IMR-90 (cell line): ENCODE measurements around the gene SLC28A3. TPM values are rescaled to one million over a fixed set of nuclear protein-coding genes. Genes with fewer than 3 reads are reported as not detected.

Experiments used
- ATAC-seq: fragments of 200-7000 bp; cut with Tn5 transposase; 2 replicates; pipeline ENCODE4 v1.9.1; 2020; ENCODE audit warnings: low read depth, mild to moderate bottlenecking, moderate library complexity
- BruUV-seq: library from RNA; stranded (reverse); fragments of 400-500 nt; replicated peaks from 2 replicates; lab custom pipeline; 2021; lab: Mats Ljungman, UMichigan
- CTCF ChIA-PET: fragments of 300-600 bp; formaldehyde crosslinking; extraction: SDS; loops from one replicate; lab custom pipeline; 2021; ENCODE audit warnings: antibody characterized with exemption; lab: Yijun Ruan, JAX
- POLR2A ChIA-PET: fragments of 300-600 bp; sonication (Branson Sonifier 250); formaldehyde crosslinking; loops from one replicate; lab custom pipeline; 2022; ENCODE audit warnings: antibody characterized with exemption; ENCODE audit not compliant: unreplicated experiment; lab: Charles Lee
- DNase-seq: peaks from one replicate; pipeline ENCODE4 v3.0.0; 2013
- H2AFZ ChIP-seq: replicated peaks from 2 replicates; pipeline ENCODE3; 2013; ENCODE audit warnings: low read length, mild to moderate bottlenecking; ENCODE audit not compliant: poor library complexity
- H2AK5ac ChIP-seq: 2 replicates; pipeline ENCODE4 v1.6.1; 2013; ENCODE audit warnings: low read depth, low read length, inconsistent platforms
- H2AK9ac ChIP-seq: replicated peaks from 2 replicates; pipeline ENCODE3; 2013; ENCODE audit warnings: mild to moderate bottlenecking, low read depth, low read length, moderate library complexity; ENCODE audit not compliant: poor library complexity
- H2BK120ac ChIP-seq: 2 replicates; pipeline ENCODE4 v1.6.1; 2013; ENCODE audit warnings: low read depth, low read length, inconsistent platforms
- H2BK15ac ChIP-seq: 3 replicates; pipeline ENCODE4 v1.6.1; 2013; ENCODE audit warnings: low read depth, low read length, inconsistent platforms
- H2BK20ac ChIP-seq: 2 replicates; pipeline ENCODE4 v1.6.1; 2013; ENCODE audit warnings: low read depth, mild to moderate bottlenecking, inconsistent platforms, low read length, moderate library complexity
- H2BK5ac ChIP-seq: 2 replicates; pipeline ENCODE4 v1.6.1; 2013; ENCODE audit warnings: mild to moderate bottlenecking, low read depth, low read length, inconsistent platforms; ENCODE audit not compliant: poor library complexity, severe bottlenecking
- H3K14ac ChIP-seq: replicated peaks from 2 replicates; pipeline ENCODE4 v1.6.1; 2013; ENCODE audit warnings: low read depth, low read length, inconsistent platforms
- H3K18ac ChIP-seq: 2 replicates; pipeline ENCODE4 v1.6.1; 2013; ENCODE audit warnings: low read depth, low read length, control low read depth
- H3K23ac ChIP-seq: 2 replicates; pipeline ENCODE4 v1.6.1; 2013; ENCODE audit warnings: low read depth, low read length, inconsistent platforms
- H3K27ac ChIP-seq: 2 replicates; pipeline ENCODE4 v1.5.1; 2013; ENCODE audit warnings: mild to moderate bottlenecking, control low read depth, low read length; ENCODE audit not compliant: insufficient read depth
- H3K27me3 ChIP-seq: 2 replicates; pipeline ENCODE4 v1.6.1; 2013; ENCODE audit warnings: low read length; ENCODE audit not compliant: control insufficient read depth, insufficient read depth
- H3K36me3 ChIP-seq: 2 replicates; pipeline ENCODE4 v1.6.1; 2013; ENCODE audit warnings: low read length, mixed read lengths; ENCODE audit not compliant: control insufficient read depth, insufficient read depth
- H3K4ac ChIP-seq: 2 replicates; pipeline ENCODE4 v1.6.1; 2013; ENCODE audit warnings: low read depth, low read length, inconsistent platforms
- H3K4me1 ChIP-seq: 2 replicates; pipeline ENCODE4 v1.6.1; 2013; ENCODE audit warnings: low read length, mixed read lengths; ENCODE audit not compliant: control insufficient read depth, insufficient read depth
- H3K4me2 ChIP-seq: 2 replicates; pipeline ENCODE4 v1.6.1; 2013; ENCODE audit warnings: low read depth, mild to moderate bottlenecking, control low read depth, low read length, moderate library complexity
- H3K4me3 ChIP-seq: 2 replicates; pipeline ENCODE4 v1.5.1; 2013; ENCODE audit warnings: low read depth, mild to moderate bottlenecking, control low read depth, low read length, moderate library complexity; ENCODE audit not compliant: insufficient read depth
- H3K56ac ChIP-seq: 2 replicates; pipeline ENCODE4 v1.6.1; 2013; ENCODE audit warnings: low read length, inconsistent platforms; ENCODE audit not compliant: insufficient read depth; ENCODE audit errors: extremely low read depth
- H3K79me1 ChIP-seq, 2 experiments: 2 replicates each; pipeline ENCODE4 v1.6.1; 2013; ENCODE audit warnings: low read length in 2 of 2, inconsistent platforms in 1 of 2, low read depth in 1 of 2
- H3K9ac ChIP-seq: 2 replicates; pipeline ENCODE4 v1.6.1; 2013; ENCODE audit warnings: low read depth, low read length, control low read depth
- H3K9me1 ChIP-seq: 2 replicates; pipeline ENCODE4 v1.6.1; 2013; ENCODE audit warnings: low read length, inconsistent platforms; ENCODE audit not compliant: insufficient read depth
- H3K9me3 ChIP-seq: 2 replicates; pipeline ENCODE4 v1.6.1; 2013; ENCODE audit warnings: low read length; ENCODE audit not compliant: control insufficient read depth, insufficient read depth
- H4K20me1 ChIP-seq: 2 replicates; pipeline ENCODE4 v1.6.1; 2013; ENCODE audit warnings: low read length, inconsistent platforms; ENCODE audit not compliant: insufficient read depth
- H4K5ac ChIP-seq: 2 replicates; pipeline ENCODE4 v1.6.1; 2013; ENCODE audit warnings: mild to moderate bottlenecking, low read depth, low read length, control low read depth
- H4K8ac ChIP-seq, 2 experiments: 2 replicates each; pipeline ENCODE4 v1.6.1; 2013; ENCODE audit warnings: low read depth in 2 of 2, low read length in 2 of 2, control low read depth in 1 of 2, inconsistent platforms in 1 of 2
- H4K91ac ChIP-seq: 2 replicates; pipeline ENCODE4 v1.6.1; 2013; ENCODE audit warnings: low read depth, low read length, inconsistent platforms; ENCODE audit not compliant: insufficient read depth
- SMC3 ChIP-seq: fragments of 150-350 bp; IDR thresholded peaks from 2 replicates; pipeline ENCODE4 v1.6.1; 2016; ENCODE audit warnings: low read depth, mild to moderate bottlenecking, antibody characterized with exemption, low read length, moderate library complexity
- USF2 ChIP-seq: fragments of 150-350 bp; IDR thresholded peaks from 2 replicates; pipeline ENCODE4 v1.6.1; 2017; ENCODE audit warnings: mild to moderate bottlenecking, antibody characterized with exemption, low read length, low read depth
- WGBS, 2 experiments: methylation state at CpG; one replicate each; pipeline versions ENCODE4 v1.1.5 to v1.1.7; 2013; ENCODE audit warnings: missing lambda C conversion rate in 2 of 2; ENCODE audit not compliant: insufficient read length in 1 of 2; ENCODE audit errors: extremely low coverage in 2 of 2; 5-methylcytosine and 5-hydroxymethylcytosine counted together
- dilution Hi-C: fragments of 300-500 bp; cut with HindIII; formaldehyde crosslinking; loops from one replicate; pipeline ENCODE4 v1.14.3; 2018; ENCODE audit warnings: low sequenced_read_pairs; ENCODE audit not compliant: unreplicated experiment
- in situ Hi-C: fragments of 300-500 bp; cut with MboI; formaldehyde crosslinking; loops from 3 replicates; pipeline ENCODE4 v1.14.3; 2019; ENCODE audit warnings: low sequenced_read_pairs, inconsistent platforms, mixed read lengths
- intact Hi-C: fragments of 100-400 bp; cut with micrococcal nuclease; formaldehyde crosslinking; loops from 2 replicates; pipeline ENCODE4 v1.10.0; 2022
- polyA plus RNA-seq, 3 experiments: library from polyadenylated mRNA; depleted of rRNA; stranded (reverse); fragments of >200 nt; gene quantifications; 2 replicates each; pipeline ENCODE4 v1.2.3, GENCODE V29; 2012; ENCODE audit warnings: low replicate concordance in 1 of 3
- total RNA-seq: library from RNA; depleted of rRNA; stranded (reverse); fragments of >200 nt; gene quantifications from 2 replicates; pipeline ENCODE4 v1.2.3, GENCODE V29; 2012

Gene SLC28A3
- total and polyA plus RNA-seq, 2 of the 4 experiments (the other 2 are of a cell fraction) = 1.1 to 2.2 TPM

GRCh38 chr9:84338792-84339191, 1.8 kb downstream of the SLC28A3 start:
- Histone ChIP-seq H3K14ac (no peak overlapping the region), H3K9me3 (no peaks in the 10 kb centered on the region), H2BK20ac (no peak overlapping the region), H3K27me3 (no peaks in the 10 kb centered on the region; the same call in 1 of the 2 replicates), H3K36me3 (no peaks in the 10 kb centered on the region), H4K5ac (no peak overlapping the region), H2AK5ac (no peak overlapping the region), H4K20me1 (no peaks in the 10 kb centered on the region), H3K23ac (no peak overlapping the region), H3K18ac (no peak overlapping the region), H4K91ac (no peak overlapping the region), H2AK9ac (no peak overlapping the region), H3K56ac (no peak overlapping the region), H3K27ac (no peak overlapping the region), H3K9me1 (no peaks in the 10 kb centered on the region), H3K4me1 (no peaks in the 10 kb centered on the region), H3K4me2 (no peak overlapping the region), H2BK5ac (no peak overlapping the region), H2BK15ac (no peak overlapping the region), H2BK120ac (no peak overlapping the region), H3K4me3 (no peak overlapping the region), H3K4ac (no peak overlapping the region), H3K79me1 (no peaks in the 10 kb centered on the region), H4K8ac (no peak overlapping the region), H3K9ac (no peak overlapping the region), H2AFZ (no peak overlapping the region)
- in situ Hi-C loops = no loop called here
- intact Hi-C loops = no loop called here
- no TSS peak for BruUV-seq
- POLR2A ChIA-PET = no interaction called here
- no peak for TF ChIP-seq USF2
- no peak for TF ChIP-seq SMC3
- 100% methylated on average over 1 of the region's 4 CpGs; no CpG with 5 or more reads in 1 of the 2 experiments for WGBS, 2 experiments
- dilution Hi-C loops = no loop called here
- DNase-seq (no peak), ATAC-seq (no peak)
- CTCF ChIA-PET = no interaction called here
